Smooth muscle cell (in vitro differentiated cells): Measurements from ENCODE around the gene KAZN. TPM values are rescaled to one million over a fixed set of nuclear protein-coding genes. Genes with fewer than 3 reads are reported as not detected.
"Not testable (repeated sequence)": the region's sequence is repeated elsewhere in the genome, so short reads cannot be mapped to it uniquely, and the experiment has no call there.

ENCODE experiments used
- DNase-seq: peaks from one replicate; lab custom pipeline; 2025; ENCODE audit not compliant: unreplicated experiment; lab: John Stamatoyannopoulos, UW
- H2AFZ ChIP-seq: fragments of 200-600 bp; sonication (generic); 2 replicates; pipeline ENCODE4 v1.6.0; 2016; ENCODE audit warnings: antibody characterized with exemption, low read depth, mild to moderate bottlenecking
- H3F3A ChIP-seq: fragments of 200-600 bp; sonication (generic); 2 replicates; pipeline ENCODE4 v1.6.0; 2017; ENCODE audit warnings: antibody characterized with exemption, low read depth
- H3K27ac ChIP-seq: fragments of 200-600 bp; sonication (generic); 2 replicates; pipeline ENCODE4 v1.5.1; 2016; ENCODE audit warnings: low read depth, mild to moderate bottlenecking
- H3K27me3 ChIP-seq: fragments of 200-600 bp; sonication (generic); 2 replicates; pipeline ENCODE4 v1.6.1; 2016; ENCODE audit warnings: low read depth, mild to moderate bottlenecking
- H3K36me3 ChIP-seq: fragments of 200-600 bp; sonication (generic); 2 replicates; pipeline ENCODE4 v1.5.1; 2016; ENCODE audit warnings: low read depth
- H3K4me1 ChIP-seq: fragments of 200-600 bp; sonication (generic); 2 replicates; pipeline ENCODE4 v1.5.1; 2016; ENCODE audit warnings: low read depth
- H3K4me2 ChIP-seq: fragments of 200-600 bp; sonication (generic); 2 replicates; pipeline ENCODE4 v1.6.0; 2016; ENCODE audit warnings: mild to moderate bottlenecking
- H3K4me3 ChIP-seq: fragments of 200-600 bp; sonication (generic); 2 replicates; pipeline ENCODE4 v1.5.1; 2016; ENCODE audit warnings: mild to moderate bottlenecking
- H3K79me2 ChIP-seq: fragments of 200-600 bp; sonication (generic); 2 replicates; pipeline ENCODE4 v1.6.0; 2016; ENCODE audit warnings: low read depth, mild to moderate bottlenecking
- H3K9ac ChIP-seq: fragments of 200-600 bp; sonication (generic); 2 replicates; pipeline ENCODE4 v1.6.0; 2016; ENCODE audit warnings: low read depth
- H3K9me3 ChIP-seq: fragments of 200-600 bp; sonication (generic); replicated peaks from 2 replicates; pipeline ENCODE4 v1.5.1; 2016; ENCODE audit warnings: low read depth
- H4K20me1 ChIP-seq: fragments of 200-600 bp; sonication (generic); 2 replicates; pipeline ENCODE4 v1.6.0; 2016; ENCODE audit warnings: low read depth
- WGBS: methylation state at CpG from one replicate; pipeline ENCODE4 v1.1.7; 2016; ENCODE audit warnings: low lambda C conversion rate; 5-methylcytosine and 5-hydroxymethylcytosine counted together
- polyA plus RNA-seq: library from polyadenylated mRNA; unstranded; fragments of >200 nt; fragmentation: Nextera tagmentation; extraction: Ambion mirVana; gene quantifications from 2 replicates; pipeline ENCODE4 v1.2.1, GENCODE V29; 2016
- total RNA-seq: library from RNA; depleted of rRNA; stranded (reverse); fragments of >200 nt; gene quantifications from 2 replicates; pipeline ENCODE4 v1.2.3, GENCODE V29; 2014
- TF ChIP-seq, protein P1 (sequence below): fragments of 200-600 bp; sonication (generic); IDR thresholded peaks from 2 replicates; pipeline ENCODE4 v1.5.1; 2017; ENCODE audit warnings: borderline replicate concordance, mild to moderate bottlenecking, antibody characterized with exemption; ENCODE audit not compliant: insufficient read depth, poor library complexity, severe bottlenecking

KAZN gene
- total and polyA plus RNA-seq, 2 experiments from 2014 or later, result 6.3 to 8.2 TPM

GRCh38 chr1:14959059-14959694, 360.7 kb downstream of the KAZN start:
- Histone ChIP-seq H3K79me2 (no peaks in the 10 kb centered on the region), H3K4me1 (no peaks in the 10 kb centered on the region)
- 94% methylated on average over 14 of the region's 14 CpGs for WGBS

GRCh38 chr1:14961661-14962267, 363.3 kb downstream of the KAZN start:
- Histone ChIP-seq H4K20me1 (no peaks in the 10 kb centered on the region), H3K4me2 (no peak overlapping the region), H3K27me3 (no peaks in the 10 kb centered on the region), H3K27ac (no peak overlapping the region), H3K9me3 (no peaks in the 10 kb centered on the region), H3K36me3 (no peaks in the 10 kb centered on the region), H3K4me3 (no peak overlapping the region), H3F3A (no peaks in the 10 kb centered on the region), H3K4me1 (no peaks in the 10 kb centered on the region), H3K79me2 (no peaks in the 10 kb centered on the region), H3K9ac (no peak overlapping the region), H2AFZ (no peak overlapping the region)
- TF ChIP-seq, protein P1, sequence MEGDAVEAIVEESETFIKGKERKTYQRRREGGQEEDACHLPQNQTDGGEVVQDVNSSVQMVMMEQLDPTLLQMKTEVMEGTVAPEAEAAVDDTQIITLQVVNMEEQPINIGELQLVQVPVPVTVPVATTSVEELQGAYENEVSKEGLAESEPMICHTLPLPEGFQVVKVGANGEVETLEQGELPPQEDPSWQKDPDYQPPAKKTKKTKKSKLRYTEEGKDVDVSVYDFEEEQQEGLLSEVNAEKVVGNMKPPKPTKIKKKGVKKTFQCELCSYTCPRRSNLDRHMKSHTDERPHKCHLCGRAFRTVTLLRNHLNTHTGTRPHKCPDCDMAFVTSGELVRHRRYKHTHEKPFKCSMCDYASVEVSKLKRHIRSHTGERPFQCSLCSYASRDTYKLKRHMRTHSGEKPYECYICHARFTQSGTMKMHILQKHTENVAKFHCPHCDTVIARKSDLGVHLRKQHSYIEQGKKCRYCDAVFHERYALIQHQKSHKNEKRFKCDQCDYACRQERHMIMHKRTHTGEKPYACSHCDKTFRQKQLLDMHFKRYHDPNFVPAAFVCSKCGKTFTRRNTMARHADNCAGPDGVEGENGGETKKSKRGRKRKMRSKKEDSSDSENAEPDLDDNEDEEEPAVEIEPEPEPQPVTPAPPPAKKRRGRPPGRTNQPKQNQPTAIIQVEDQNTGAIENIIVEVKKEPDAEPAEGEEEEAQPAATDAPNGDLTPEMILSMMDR, result no peak
- DNase-seq, result no peak
- WGBS, result 83% methylated on average over 3 of the region's 3 CpGs

More at GRCh38 chr1:14959059-14959694, 360.7 kb downstream of the KAZN start:
- no peak overlapping the region for H3K27ac ChIP-seq
- H3K4me2 ChIP-seq, result no peak overlapping the region
- H3K36me3 ChIP-seq, result no peaks in the 10 kb centered on the region
- DNase-seq, result no peak
- H2AFZ ChIP-seq, result no peak overlapping the region
- no peaks in the 10 kb centered on the region for H3F3A ChIP-seq
- no peak overlapping the region for H3K4me3 ChIP-seq
- no peaks in the 10 kb centered on the region for H3K9me3 ChIP-seq
- no peaks in the 10 kb centered on the region for H4K20me1 ChIP-seq
- TF ChIP-seq, protein P1, result no peak
- H3K9ac ChIP-seq, result no peak overlapping the region
- H3K27me3 ChIP-seq, result no peaks in the 10 kb centered on the region

DNA sequence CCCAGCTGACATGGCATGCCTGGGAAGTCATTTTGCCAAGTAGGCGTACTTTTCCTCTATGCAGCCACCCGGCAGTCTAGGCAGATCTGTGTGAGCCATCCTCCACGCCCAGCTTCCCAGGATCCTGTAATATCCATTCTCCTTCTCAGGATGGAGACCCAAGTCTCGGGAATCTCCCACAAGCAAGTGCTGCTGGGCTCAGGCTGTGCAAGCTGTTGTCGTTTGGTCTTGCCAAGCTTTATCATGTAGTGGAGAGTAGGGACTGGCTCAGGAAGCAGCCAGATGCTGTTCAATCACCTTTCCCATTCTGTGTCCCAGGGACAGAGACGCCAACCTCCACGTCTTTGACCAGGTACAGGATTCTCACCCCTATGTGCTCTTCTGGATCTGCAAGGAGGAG, 363.9 kb downstream of the KAZN start:
- no peaks in the 10 kb centered on the region for H3K79me2 ChIP-seq
- DNase-seq, result no peak
- H3K4me1 ChIP-seq, result no peaks in the 10 kb centered on the region
- H3K9me3 ChIP-seq, result no peaks in the 10 kb centered on the region
- H3K4me3 ChIP-seq, result no peak overlapping the region
- H3F3A ChIP-seq, result no peaks in the 10 kb centered on the region
- no peak overlapping the region for H3K27ac ChIP-seq
- no peak overlapping the region for H2AFZ ChIP-seq
- no peaks in the 10 kb centered on the region for H4K20me1 ChIP-seq
- TF ChIP-seq, protein P1, result no peak
- no peak overlapping the region for H3K4me2 ChIP-seq
- H3K9ac ChIP-seq, result no peak overlapping the region
- 95% methylated on average over 7 of the region's 7 CpGs for WGBS
- no peaks in the 10 kb centered on the region for H3K36me3 ChIP-seq
- no peaks in the 10 kb centered on the region for H3K27me3 ChIP-seq

GRCh38 chr1:14963791-14964710, 365.6 kb downstream of the KAZN start:
- H3K4me2 ChIP-seq, H3K9ac ChIP-seq, H3K79me2 ChIP-seq, H3F3A ChIP-seq, H3K36me3 ChIP-seq, H2AFZ ChIP-seq, H3K4me3 ChIP-seq, H4K20me1 ChIP-seq, H3K9me3 ChIP-seq, H3K27me3 ChIP-seq, DNase-seq, H3K27ac ChIP-seq: not testable (repeated sequence)
- 95% methylated on average over 10 of the region's 10 CpGs for whole genome bisulfite sequencing
- peaks cover 12% of the 10 kb centered on the region for H3K4me1 ChIP-seq
